Panc1 (cell line): ENCODE data around the gene MEIOB. TPM values are rescaled to one million over a fixed set of nuclear protein-coding genes. Genes with fewer than 3 reads are reported as not detected.

Experiments
- ATAC-seq: fragments of 200-7000 bp; cut with Tn5 transposase; 2 replicates; pipeline ENCODE4 v1.9.1; 2020; ENCODE audit warnings: mild to moderate bottlenecking, moderate library complexity
- BruUV-seq: library from RNA; stranded (reverse); fragments of 400-500 nt; replicated peaks from 2 replicates; lab custom pipeline; 2021; lab: Mats Ljungman, UMichigan
- CTCF ChIA-PET: fragments of 300-600 bp; sonication (Branson Sonifier 250); formaldehyde crosslinking; loops from one replicate; lab custom pipeline; 2022; ENCODE audit warnings: antibody characterized with exemption; lab: Charles Lee
- POLR2A ChIA-PET: fragments of 300-600 bp; sonication (Branson Sonifier 250); formaldehyde crosslinking; loops from one replicate; lab custom pipeline; 2022; ENCODE audit warnings: antibody characterized with exemption; lab: Charles Lee
- DNase-seq: peaks from one replicate; pipeline ENCODE4 v3.0.0-alpha.2; 2010; ENCODE audit warnings: low read depth, low spot score
- H3K27ac ChIP-seq: 2 replicates; pipeline ENCODE4 v1.5.1; 2011; ENCODE audit warnings: mild to moderate bottlenecking, low read length, inconsistent platforms
- H3K27me3 ChIP-seq: fragments of 200-500 bp; sonication (Bioruptor generic); 2 replicates; pipeline ENCODE4 v1.6.0; 2014; ENCODE audit warnings: low read length, inconsistent platforms; ENCODE audit not compliant: control insufficient read depth, insufficient read depth
- H3K36me3 ChIP-seq: fragments of 200-500 bp; sonication (Bioruptor generic); 2 replicates; pipeline ENCODE4 v1.5.1; 2014; ENCODE audit warnings: inconsistent platforms, mild to moderate bottlenecking, low read length, moderate library complexity; ENCODE audit not compliant: control insufficient read depth, insufficient read depth
- H3K4me1 ChIP-seq: 2 replicates; pipeline ENCODE4 v1.5.1; 2011; ENCODE audit warnings: inconsistent platforms, mild to moderate bottlenecking, low read length, moderate library complexity; ENCODE audit not compliant: control insufficient read depth, insufficient read depth
- H3K4me3 ChIP-seq, 2 experiments: 2 replicates each; pipeline ENCODE4 v1.5.1; 2011 to 2012; ENCODE audit warnings: low read depth in 2 of 2, low read length in 2 of 2, mild to moderate bottlenecking in 2 of 2, inconsistent platforms in 1 of 2, moderate library complexity in 1 of 2
- H3K9me3 ChIP-seq: fragments of 200-500 bp; sonication (Bioruptor generic); 2 replicates; pipeline ENCODE4 v1.5.1; 2014; ENCODE audit warnings: low read depth, mild to moderate bottlenecking, inconsistent platforms, low read length, moderate library complexity; ENCODE audit not compliant: control insufficient read depth, insufficient read depth
- POLR2AphosphoS5 ChIP-seq: IDR thresholded peaks from 2 replicates; pipeline ENCODE4 v1.6.1; 2012; ENCODE audit warnings: mild to moderate bottlenecking, low read depth, low read length, moderate library complexity
- SIN3A ChIP-seq: IDR thresholded peaks from 2 replicates; pipeline ENCODE4 v1.6.1; 2012; ENCODE audit warnings: low read depth, mild to moderate bottlenecking, low read length, moderate library complexity, borderline replicate concordance; ENCODE audit not compliant: insufficient read depth
- TCF7L2 ChIP-seq: IDR thresholded peaks from 2 replicates; pipeline ENCODE4 v1.6.1; 2011; ENCODE audit warnings: mild to moderate bottlenecking, low read depth, low read length, inconsistent platforms
- in situ Hi-C: cut with HindIII; loops from 2 replicates; pipeline ENCODE4 v1.10.0; 2016; ENCODE audit warnings: low sequenced_read_pairs, low pct_unique_long_range_greater_than_20kb
- intact Hi-C: fragments of 100-400 bp; cut with micrococcal nuclease; formaldehyde crosslinking; loops from one replicate; pipeline ENCODE4 v1.10.0; 2022; ENCODE audit not compliant: unreplicated experiment
- total RNA-seq: library from RNA; stranded (reverse); gene quantifications from one replicate; pipeline ENCODE4 v1.2.1, GENCODE V29; 2021; ENCODE audit not compliant: unreplicated experiment
- TF ChIP-seq, protein P1 (sequence below), 2 experiments: IDR thresholded peaks; 2 replicates each; pipeline ENCODE4 v1.6.1; 2011 to 2012; ENCODE audit warnings: low read depth in 2 of 2, control low read depth in 1 of 2, low read length in 1 of 2, mild to moderate bottlenecking in 1 of 2, moderate library complexity in 1 of 2; ENCODE audit not compliant: insufficient read depth in 1 of 2
- TF ChIP-seq, protein P2 (sequence below): fragments of 450-650 bp; IDR thresholded peaks from 2 replicates; pipeline ENCODE4 v1.5.1; 2017; ENCODE audit warnings: mild to moderate bottlenecking

The MEIOB gene
- total RNA-seq, 1 experiment from 2014 or later = not detected

- Histone ChIP-seq H3K27ac (no peak overlapping the region), H3K4me3 (no peak overlapping the region), H3K4me1 (peaks cover 18% of the 10 kb centered on the region), H3K36me3 (no peaks in the 10 kb centered on the region), H3K9me3 (no peaks in the 10 kb centered on the region), H3K27me3 (peaks cover 2% of the 10 kb centered on the region; the same call in 1 of the 2 replicates)
- ChIA-PET CTCF (interaction anchor here (0.6 kb wide), 1 partner anchor 25 kb away, joined by 3 read pairs; no protein-coding TSS in a partner anchor), POLR2A (no interaction called here)
- intact Hi-C loops (no loop called here), in situ Hi-C loops (no loop called here)
- DNase-seq = no peak
- TF ChIP-seq, protein P1, sequence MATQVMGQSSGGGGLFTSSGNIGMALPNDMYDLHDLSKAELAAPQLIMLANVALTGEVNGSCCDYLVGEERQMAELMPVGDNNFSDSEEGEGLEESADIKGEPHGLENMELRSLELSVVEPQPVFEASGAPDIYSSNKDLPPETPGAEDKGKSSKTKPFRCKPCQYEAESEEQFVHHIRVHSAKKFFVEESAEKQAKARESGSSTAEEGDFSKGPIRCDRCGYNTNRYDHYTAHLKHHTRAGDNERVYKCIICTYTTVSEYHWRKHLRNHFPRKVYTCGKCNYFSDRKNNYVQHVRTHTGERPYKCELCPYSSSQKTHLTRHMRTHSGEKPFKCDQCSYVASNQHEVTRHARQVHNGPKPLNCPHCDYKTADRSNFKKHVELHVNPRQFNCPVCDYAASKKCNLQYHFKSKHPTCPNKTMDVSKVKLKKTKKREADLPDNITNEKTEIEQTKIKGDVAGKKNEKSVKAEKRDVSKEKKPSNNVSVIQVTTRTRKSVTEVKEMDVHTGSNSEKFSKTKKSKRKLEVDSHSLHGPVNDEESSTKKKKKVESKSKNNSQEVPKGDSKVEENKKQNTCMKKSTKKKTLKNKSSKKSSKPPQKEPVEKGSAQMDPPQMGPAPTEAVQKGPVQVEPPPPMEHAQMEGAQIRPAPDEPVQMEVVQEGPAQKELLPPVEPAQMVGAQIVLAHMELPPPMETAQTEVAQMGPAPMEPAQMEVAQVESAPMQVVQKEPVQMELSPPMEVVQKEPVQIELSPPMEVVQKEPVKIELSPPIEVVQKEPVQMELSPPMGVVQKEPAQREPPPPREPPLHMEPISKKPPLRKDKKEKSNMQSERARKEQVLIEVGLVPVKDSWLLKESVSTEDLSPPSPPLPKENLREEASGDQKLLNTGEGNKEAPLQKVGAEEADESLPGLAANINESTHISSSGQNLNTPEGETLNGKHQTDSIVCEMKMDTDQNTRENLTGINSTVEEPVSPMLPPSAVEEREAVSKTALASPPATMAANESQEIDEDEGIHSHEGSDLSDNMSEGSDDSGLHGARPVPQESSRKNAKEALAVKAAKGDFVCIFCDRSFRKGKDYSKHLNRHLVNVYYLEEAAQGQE (IDR thresholded peaks at IDR 0.05; ENCODE audit: insufficient read depth in 1 of 2, low read depth in 2 of 2, low read length in 1 of 2) = no peak
- TF ChIP-seq POLR2AphosphoS5 = no peak
- no peak for TF ChIP-seq TCF7L2
- no peak for ATAC-seq
- no TSS peak for BruUV-seq
These were observed 43.0 kb upstream of the MEIOB start for GRCh38 chr16:1914988-1915387.

DNA sequence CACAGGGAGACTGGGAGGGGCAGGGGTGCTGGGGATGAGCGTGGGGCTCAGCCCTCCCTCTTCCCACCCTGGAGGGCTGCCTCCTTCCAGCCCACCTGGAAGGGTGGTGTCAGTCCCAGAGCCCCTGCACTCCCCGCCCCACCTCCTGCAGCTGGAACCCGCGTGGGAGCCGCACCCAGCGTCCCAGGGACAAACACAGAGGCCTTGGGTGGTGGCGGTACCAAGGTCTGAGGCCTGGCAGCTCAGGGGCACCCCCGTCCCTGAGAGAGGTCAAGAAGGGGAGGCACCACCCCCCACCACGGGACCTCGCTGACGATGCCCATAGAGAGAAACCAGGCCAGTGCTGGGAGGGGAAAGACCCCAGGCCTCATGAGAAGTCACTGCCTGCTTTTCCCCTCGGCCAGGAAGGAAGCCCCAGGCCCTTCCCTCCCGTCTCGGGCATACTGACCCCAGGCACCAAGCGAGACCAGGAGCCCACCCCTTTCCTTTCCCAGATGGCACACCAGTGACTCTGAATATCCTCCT, 42.2 kb upstream of the MEIOB start:
- CTCF ChIA-PET = no interaction called here
- intact Hi-C loops = no loop called here
- Histone ChIP-seq H3K9me3 (no peaks in the 10 kb centered on the region), H3K4me3 (no peak overlapping the region), H3K4me1 (peaks cover 13% of the 10 kb centered on the region), H3K36me3 (no peaks in the 10 kb centered on the region), H3K27ac (no peak overlapping the region), H3K27me3 (peaks cover 2% of the 10 kb centered on the region; the same call in 1 of the 2 replicates)
- no peak for DNase-seq
- ATAC-seq = no peak
- TF ChIP-seq SIN3A (no peak), TCF7L2 (no peak), POLR2AphosphoS5 (no peak)
- TF ChIP-seq, protein P2, sequence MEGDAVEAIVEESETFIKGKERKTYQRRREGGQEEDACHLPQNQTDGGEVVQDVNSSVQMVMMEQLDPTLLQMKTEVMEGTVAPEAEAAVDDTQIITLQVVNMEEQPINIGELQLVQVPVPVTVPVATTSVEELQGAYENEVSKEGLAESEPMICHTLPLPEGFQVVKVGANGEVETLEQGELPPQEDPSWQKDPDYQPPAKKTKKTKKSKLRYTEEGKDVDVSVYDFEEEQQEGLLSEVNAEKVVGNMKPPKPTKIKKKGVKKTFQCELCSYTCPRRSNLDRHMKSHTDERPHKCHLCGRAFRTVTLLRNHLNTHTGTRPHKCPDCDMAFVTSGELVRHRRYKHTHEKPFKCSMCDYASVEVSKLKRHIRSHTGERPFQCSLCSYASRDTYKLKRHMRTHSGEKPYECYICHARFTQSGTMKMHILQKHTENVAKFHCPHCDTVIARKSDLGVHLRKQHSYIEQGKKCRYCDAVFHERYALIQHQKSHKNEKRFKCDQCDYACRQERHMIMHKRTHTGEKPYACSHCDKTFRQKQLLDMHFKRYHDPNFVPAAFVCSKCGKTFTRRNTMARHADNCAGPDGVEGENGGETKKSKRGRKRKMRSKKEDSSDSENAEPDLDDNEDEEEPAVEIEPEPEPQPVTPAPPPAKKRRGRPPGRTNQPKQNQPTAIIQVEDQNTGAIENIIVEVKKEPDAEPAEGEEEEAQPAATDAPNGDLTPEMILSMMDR = no peak
- TF ChIP-seq, protein P1 (IDR thresholded peaks at IDR 0.05; ENCODE audit: insufficient read depth in 1 of 2, low read depth in 2 of 2, low read length in 1 of 2) = no peak
- POLR2A ChIA-PET = no interaction called here
- no TSS peak for BruUV-seq
- in situ Hi-C loops = no loop called here
